HG02938 (cell line): Measurements from ENCODE around the gene TMEM9.

Experiments used
- ATAC-seq: cut with Tn5 transposase; IDR thresholded peaks from one replicate; pipeline ENCODE4 v1.9.1; 2021; ENCODE audit warnings: mild to moderate bottlenecking, moderate library complexity; ENCODE audit not compliant: unreplicated experiment

TMEM9 gene

GRCh38 chr1:201154389-201155165 lies at the start of gene TMEM9:
Gene TMEM9, minus strand, starts transcription at chr1:201154474. Its CDS starts 551 bp downstream, at chr1:201153923.
- peak; percentile 99 for ATAC-seq

GRCh38 chr1:201198598-201198997 lies 44.3 kb upstream of the TMEM9 start:
- ATAC-seq = no peak

- no peak for ATAC-seq
These were observed 39.8 kb upstream of the TMEM9 start for GRCh38 chr1:201194046-201194445.

GRCh38 chr1:201192261-201192788 lies 38.1 kb upstream of the TMEM9 start:
- ATAC-seq = no peak

- no peak for ATAC-seq
These were observed 37.5 kb upstream of the TMEM9 start for GRCh38 chr1:201191653-201192260.

- no peak for ATAC-seq
These were observed 36.4 kb upstream of the TMEM9 start, which contains the start of gene IGFN1 for GRCh38 chr1:201190624-201191051. Gene IGFN1, plus strand, starts transcription at chr1:201190824. Its CDS starts 2,470 bp downstream, at chr1:201193294.

- no peak for ATAC-seq
These were observed 35.7 kb upstream of the TMEM9 start for GRCh38 chr1:201190005-201190404.

GRCh38 chr1:201189085-201189484 lies 34.8 kb upstream of the TMEM9 start:
- ATAC-seq = no peak

GRCh38 chr1:201186192-201186591 lies 31.9 kb upstream of the TMEM9 start:
- ATAC-seq = no peak

- ATAC-seq = no peak
These were observed 31.4 kb upstream of the TMEM9 start for GRCh38 chr1:201185527-201186128.

GRCh38 chr1:201185123-201185453 lies 30.8 kb upstream of the TMEM9 start:
- no peak for ATAC-seq

- ATAC-seq = no peak
These were observed 30.2 kb upstream of the TMEM9 start for GRCh38 chr1:201184307-201185122.

GRCh38 chr1:201183753-201184152 lies 29.5 kb upstream of the TMEM9 start:
- ATAC-seq = no peak

GRCh38 chr1:201183209-201183608 lies 28.9 kb upstream of the TMEM9 start:
- no peak for ATAC-seq

GRCh38 chr1:201181726-201182125 lies 27.5 kb upstream of the TMEM9 start:
- no peak for ATAC-seq

- no peak for ATAC-seq
These were observed 27.0 kb upstream of the TMEM9 start for GRCh38 chr1:201181323-201181722.

- ATAC-seq = no peak
These were observed 26.6 kb upstream of the TMEM9 start for GRCh38 chr1:201180901-201181300.

- ATAC-seq = no peak
These were observed 25.9 kb upstream of the TMEM9 start for GRCh38 chr1:201180141-201180540.

GRCh38 chr1:201178718-201179117 lies 24.4 kb upstream of the TMEM9 start:
- ATAC-seq = no peak

- no peak for ATAC-seq
These were observed 22.7 kb upstream of the TMEM9 start for GRCh38 chr1:201176940-201177339.
